Cardiac septum (tissue), 1 donor: Measurements from ENCODE around the gene TBC1D12. TPM values are rescaled to one million over a fixed set of nuclear protein-coding genes. Genes with fewer than 3 reads are reported as not detected.
"Not testable (repeated sequence)": the region's sequence is repeated elsewhere in the genome, so short reads cannot be mapped to it uniquely, and the experiment has no call there.

Experiments used
- DNase-seq: peaks from one replicate; pipeline ENCODE4 v3.0.0-alpha.2; 2020; ENCODE audit warnings: low spot score
- intact Hi-C: fragments of 100-400 bp; cut with DNase I; formaldehyde crosslinking; loops from one replicate; pipeline ENCODE4 v1.14.0; 2022
- long read RNA-seq: library from polyadenylated mRNA; unstranded; transcript quantifications from one replicate; pipeline ENCODE4 v2.0.0, GENCODE V29; 2021
- total RNA-seq: library from RNA; stranded (reverse); fragmentation: NEBNext Ultra II Directional; extraction: Animal tissue kit (Norgen Biotek cat#: 25700); gene quantifications from one replicate; pipeline ENCODE4 v1.2.1, GENCODE V29; 2021
- donor health status: DM: no; HTN: no; CAD: no.

Gene TBC1D12
- total RNA-seq, result 6.3 TPM
- long read RNA-seq, full-length matches to known transcripts, result 1 of 8 reads
- long read RNA-seq, partial matches to known transcripts, result 4 of 8 reads
- long read RNA-seq, other reads (novel, unspliced or antisense), result 3 of 8 reads

DNA sequence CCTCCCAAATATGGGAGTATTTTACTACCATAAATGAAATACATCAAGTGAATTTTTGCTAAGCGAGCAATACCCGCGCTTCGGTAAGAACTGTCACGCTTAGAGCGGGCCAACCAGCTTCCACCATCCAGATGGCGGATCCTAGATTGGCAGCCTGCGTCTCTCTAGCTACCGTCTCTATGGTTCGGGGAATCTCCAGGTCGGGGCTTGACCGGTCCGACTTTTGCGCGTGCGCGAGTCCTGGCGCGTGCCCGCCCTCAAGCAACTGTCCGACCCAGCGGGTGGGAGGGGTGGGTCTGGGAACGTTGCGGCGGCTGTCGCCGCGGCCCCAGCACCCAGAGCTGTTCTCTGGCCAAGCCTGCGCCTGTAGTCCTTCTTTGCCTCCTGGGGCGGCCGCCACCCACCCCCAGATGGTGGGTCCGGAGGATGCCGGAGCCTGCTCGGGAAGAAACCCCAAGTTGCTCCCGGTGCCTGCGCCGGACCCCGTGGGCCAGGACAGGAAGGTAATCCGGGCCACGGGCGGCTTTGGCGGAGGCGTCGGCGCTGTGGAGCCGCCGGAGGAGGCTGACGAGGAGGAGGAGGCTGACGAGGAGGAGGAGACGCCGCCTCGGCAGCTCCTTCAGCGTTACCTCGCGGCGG, at the start of gene TBC1D12:
Gene TBC1D12, plus strand, starts transcription at position 338 of the 639 bp plus-strand sequence. Its CDS starts 73 bp downstream, at position 411.
- peak; percentile 96 for DNase-seq
- intact Hi-C loops, result loop anchor here (1.0 to 5.0 kb wide), 2 partner anchors 40 kb away; partner anchors contain the start of gene NOC3L

DNA sequence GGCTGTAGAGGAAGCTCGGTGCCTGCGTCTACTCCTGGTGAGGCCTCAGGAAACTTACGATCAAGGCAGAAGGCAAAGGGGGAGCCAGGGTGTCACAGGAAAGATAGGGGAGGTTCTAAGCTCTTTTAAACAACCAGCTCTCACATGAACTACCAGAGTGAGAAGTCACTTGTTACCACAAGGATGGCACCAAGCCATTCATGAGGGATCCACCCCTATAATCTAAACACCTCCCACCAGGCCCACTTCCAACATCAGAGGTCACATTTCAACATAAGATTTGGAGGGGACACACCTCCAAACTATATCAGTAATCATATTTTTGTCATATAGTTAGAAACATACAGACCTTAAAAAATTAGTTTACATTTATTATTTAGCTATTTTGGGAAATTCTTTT, 49.0 kb upstream of the TBC1D12 start:
- intact Hi-C loops, result no loop called here
- DNase-seq, result no peak

DNA sequence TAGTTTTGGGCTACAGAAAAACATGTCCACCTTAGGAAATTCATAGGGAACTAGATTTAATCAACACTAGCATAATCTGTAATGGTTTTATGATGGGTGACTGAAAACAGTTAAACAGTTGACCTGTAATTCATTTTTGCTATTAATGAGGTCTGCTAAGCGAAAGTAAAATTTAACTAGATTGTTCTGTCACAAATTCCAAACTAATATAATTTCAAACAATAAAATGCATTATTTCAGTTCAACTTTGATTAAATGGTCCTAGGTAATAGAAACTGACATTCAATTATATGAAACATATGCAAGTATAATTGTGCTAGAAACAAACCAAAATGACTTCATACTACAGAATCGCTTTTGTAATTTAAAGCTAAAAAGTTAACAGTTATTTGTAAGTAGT, 46.5 kb upstream of the TBC1D12 start:
- intact Hi-C loops, result no loop called here
- no peak for DNase-seq

DNA sequence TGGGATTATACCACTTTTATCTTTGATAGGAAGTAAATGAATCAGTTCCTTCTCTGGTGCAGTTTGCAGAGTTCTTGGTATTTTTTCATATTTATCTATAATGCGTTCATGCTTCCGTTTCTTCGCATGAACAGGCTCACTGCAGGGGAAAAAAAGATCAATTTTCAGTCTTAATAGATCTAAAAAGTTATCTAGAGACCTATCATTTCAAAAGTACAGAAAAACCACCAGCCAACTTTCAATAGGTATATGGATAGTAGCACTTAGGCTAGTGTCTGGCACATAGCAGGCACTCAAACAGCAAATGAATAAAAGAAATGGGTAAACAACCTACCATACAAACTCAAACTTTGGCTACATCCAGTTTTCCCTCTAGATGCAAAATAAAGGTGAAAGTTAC, 45.1 kb upstream of the TBC1D12 start:
- DNase-seq, result no peak
- intact Hi-C loops, result no loop called here

DNA sequence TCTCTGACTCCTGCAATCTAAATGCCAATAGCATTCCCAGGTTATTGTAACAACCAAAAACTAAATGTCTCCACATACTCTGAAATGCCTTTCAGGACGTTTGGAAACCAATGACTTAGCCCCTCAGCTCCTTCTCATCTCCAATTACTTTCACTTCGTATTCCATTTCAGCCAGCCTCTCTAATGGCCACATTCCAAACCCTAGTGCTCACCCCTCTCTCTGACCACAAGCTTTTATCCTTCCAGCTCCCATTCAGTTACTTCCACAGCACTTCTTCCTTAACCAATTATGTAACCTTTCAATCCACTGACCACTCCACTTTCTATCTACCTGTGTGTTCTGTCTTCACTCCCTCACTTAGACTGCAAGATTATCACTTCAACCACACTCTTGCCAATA, 43.9 kb upstream of the TBC1D12 start:
- intact Hi-C loops, result no loop called here
- DNase-seq, result no peak

DNA sequence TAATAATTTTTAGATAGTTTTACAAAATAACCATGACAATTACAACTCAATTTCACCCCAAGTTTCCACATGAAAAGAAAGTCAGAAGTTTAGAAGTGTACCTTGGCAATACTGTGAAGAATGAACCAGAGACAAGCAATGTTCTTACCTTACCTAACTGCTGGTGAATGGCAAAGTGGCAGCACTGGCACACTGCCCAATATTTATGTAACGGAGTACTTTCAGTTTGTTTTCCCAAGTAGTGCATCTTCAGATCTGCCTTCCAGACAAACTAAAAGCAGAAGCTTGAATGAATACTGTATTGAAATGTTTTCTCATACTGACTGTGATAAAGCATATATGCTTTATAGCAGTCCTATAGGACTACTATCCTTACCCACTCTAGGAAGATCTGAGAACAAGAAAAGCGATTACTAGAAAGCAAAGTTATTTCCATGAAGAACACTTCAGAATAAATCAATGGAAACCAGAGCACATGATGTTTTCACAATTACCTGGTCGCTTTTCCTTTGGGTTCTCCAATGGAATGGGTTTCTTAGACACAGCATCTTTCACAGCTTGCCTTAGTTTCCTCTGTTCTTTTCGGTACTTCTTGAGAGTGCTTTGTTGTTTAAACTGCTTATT, 41.1 kb upstream of the TBC1D12 start:
- no peak for DNase-seq
- intact Hi-C loops, result no loop called here

DNA sequence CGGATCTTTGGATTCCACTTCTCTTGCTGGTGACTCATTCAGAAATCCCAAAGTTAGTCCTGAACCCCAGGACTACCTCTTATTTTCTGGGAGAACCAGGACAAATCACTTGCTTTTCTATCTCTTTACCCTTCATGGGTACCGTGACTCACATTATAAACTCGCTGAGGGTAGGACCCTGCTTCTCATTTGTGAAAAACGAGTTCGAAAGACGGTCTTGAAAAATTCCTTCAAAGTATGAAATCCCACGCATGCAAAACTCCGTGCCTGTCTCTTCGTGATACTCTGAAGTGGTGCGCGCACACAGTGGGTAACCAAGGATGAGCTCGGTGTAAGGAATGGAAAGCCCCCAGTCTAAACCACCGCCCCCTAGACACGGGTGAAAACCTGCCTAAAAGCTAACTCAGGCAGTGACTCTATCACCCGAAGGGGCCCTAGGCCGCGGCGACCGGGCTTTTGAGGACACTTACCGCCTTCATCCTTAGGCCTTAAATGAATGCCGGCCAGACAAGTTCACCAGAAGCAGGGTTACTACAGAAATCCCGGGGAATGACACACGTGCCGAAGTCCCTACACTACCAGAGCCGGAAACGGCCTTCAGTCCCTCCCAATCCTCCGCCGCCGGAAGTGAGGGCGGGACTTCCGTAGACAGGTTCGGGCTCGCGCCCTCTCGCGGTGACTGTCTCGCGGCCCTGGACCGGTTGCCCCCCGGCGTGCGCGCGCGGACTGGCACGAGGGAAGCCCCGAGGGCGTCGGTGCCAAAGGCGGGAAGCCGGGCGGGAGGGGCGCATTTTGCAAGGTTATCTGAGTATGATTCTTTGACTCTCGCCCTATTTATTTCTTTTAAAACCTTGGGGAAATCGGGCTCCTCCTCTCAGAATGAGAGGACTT, 39.7 kb upstream of the TBC1D12 start, which contains the start of gene NOC3L:
Gene NOC3L, minus strand, starts transcription at position 580 of the 891 bp plus-strand sequence. Its CDS starts 101 bp downstream, at position 479.
- DNase-seq, result peak; percentile 97
- intact Hi-C loops, result loop anchor here (1.0 kb wide), 1 partner anchor 40 kb away; the partner anchor contains the start of gene TBC1D12

DNA sequence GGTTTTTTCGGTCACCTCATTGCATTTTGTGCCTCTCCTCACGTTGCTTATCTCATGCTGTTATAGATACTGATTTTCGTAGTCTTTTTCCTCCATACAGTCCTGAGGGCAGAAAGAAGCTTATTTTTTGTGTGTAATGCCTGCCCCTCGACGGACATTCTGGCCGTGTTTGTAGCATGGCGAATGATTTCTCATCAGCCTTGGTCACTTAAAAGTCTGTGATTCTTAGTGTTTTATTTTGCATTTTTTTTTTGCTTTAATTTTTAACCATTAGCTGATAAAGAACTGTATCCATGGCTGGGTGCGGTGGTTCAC, 39.1 kb upstream of the TBC1D12 start:
- intact Hi-C loops, result no loop called here
- no peak for DNase-seq

DNA sequence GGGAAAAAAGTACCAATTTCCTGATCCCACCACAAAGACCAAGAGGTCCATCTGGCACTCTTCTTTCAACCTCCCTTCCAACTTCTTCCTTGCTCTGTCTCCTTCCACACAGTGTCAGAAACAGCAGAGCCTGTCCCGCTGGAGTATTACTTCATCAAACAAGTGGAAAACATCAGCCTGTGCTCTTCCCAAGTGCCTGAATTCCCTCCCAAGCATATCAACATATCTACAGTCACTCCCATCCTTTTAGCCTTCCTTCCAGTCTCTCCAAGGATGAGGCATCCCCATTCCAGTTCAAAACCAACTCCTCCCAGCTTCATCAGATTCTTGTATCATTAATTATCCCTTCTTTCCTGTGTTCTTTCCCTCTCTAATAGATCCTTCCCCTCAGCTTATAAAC, 37.9 kb upstream of the TBC1D12 start:
- intact Hi-C loops, result no loop called here
- no peak for DNase-seq

DNA sequence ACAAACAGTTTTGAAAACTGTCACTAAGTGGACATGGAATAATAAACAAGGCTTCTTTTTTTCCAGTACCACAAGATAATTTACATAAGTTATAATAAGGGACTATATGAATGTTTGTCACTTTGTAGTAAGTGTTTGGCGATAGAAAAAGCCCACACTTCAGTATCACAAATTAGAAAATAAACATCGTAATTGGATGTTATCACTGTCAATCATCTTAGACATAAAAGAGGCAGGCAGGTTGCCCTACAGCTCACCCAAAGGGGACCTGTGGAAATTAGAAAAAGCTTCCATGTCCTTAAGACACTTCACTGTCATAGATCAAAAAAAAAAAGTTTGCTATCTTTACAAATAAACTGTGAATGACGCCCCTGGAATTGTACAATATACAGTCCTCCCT, 36.0 kb upstream of the TBC1D12 start:
- DNase-seq, result no peak
- intact Hi-C loops, result loop anchor here (5.0 kb wide), 1 partner anchor 76 kb away; no protein-coding TSS in a partner anchor

DNA sequence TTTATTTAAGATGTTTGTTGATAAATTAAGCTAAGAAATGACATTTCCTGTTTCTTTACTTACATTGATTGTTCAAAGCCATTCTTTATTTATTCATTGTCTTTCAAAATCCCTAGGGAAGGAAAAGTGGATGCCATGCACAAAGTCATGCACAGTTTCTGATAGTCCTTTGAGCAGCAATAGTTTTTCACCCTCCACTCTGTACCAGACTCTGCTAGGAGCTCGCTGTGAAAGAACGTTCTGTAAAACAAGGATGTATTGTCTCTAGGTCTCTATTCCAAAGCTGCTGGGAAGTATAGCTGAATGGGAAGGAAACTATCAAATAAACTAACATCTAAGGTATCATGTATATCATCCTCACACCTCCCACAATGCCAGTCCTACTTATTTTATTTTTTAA, 31.8 kb upstream of the TBC1D12 start:
- intact Hi-C loops, result no loop called here
- no peak for DNase-seq

DNA sequence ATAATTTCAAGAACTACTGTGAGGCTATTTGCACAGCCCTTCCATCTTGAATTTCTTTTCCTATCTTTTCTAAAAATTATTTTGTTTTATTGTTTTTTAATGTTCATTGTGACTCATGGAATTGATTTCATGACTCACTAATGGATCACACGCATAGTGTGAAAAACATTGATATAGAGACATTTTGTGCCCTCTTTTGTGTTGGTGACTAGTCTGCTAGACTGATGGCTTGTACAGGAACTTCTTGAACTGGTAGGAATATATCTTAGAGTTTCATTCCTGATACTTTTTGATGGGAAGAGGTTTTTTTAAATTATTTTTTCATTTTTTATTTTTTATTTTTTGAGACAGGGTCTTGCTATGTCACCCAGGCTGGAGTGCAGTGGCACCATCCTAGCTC, 27.0 kb upstream of the TBC1D12 start:
- intact Hi-C loops, result no loop called here

DNA sequence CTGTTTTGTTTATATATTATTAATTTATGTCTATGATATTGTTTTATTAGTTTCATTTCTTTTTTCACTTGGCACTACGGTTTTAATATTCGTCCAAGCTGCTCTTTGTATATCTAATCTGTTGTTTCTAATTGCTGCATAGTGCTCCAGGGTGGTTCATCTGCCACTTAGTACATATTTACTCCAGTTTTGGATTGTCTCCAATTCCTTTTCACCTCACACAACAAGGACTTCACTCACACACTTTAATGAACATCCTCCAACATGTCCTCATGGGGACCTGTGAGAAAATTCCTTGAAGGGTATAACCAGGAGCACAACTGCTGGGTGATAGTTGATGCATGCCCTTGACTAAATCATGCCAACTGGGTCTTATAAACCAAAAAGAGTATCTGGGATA, 25.5 kb upstream of the TBC1D12 start:
- no peak for DNase-seq
- intact Hi-C loops, result no loop called here

More for the DNA sequence above, 27.0 kb upstream of the TBC1D12 start:
- DNase-seq, result no peak

DNA sequence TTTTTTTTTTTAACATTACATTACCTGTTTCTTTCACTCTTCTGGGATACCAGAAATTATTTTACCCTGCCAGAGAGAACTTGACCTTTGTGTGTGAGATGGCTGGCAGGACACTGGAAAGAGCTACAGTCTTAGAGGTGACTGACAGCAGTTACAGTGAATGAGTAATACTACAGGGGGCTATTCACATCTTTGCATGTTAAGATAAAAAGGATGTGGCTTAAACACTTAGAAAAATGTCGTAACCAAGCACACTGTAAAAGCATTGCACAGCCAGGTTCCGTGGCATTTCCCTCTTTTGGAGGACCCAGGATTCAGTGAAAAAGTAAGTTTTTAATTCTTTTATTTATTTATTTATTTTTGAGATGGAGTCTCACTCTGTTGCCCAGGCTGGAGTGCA, 18.8 kb upstream of the TBC1D12 start:
- no peak for DNase-seq
- intact Hi-C loops, result no loop called here

DNA sequence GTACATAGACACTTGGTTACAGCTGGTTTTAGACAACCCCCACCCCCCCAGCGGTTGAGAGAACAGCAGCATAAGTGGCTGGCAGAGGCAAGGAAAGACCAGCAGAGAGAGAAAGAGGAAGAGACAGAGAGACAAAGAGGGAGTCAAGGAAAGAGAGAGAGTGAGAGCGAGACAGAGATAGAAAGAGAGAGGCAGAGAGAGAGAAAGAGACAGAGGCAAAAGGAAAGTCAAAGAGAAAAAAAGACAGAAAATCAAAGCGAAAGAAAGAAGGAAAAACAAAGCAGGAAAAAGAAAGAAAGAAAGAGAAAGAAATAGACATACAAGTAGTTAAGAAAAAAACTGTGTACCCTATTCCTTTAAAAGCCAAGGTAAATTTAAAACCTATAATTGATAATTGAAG, 16.6 kb upstream of the TBC1D12 start:
- intact Hi-C loops, DNase-seq: not testable (repeated sequence)

DNA sequence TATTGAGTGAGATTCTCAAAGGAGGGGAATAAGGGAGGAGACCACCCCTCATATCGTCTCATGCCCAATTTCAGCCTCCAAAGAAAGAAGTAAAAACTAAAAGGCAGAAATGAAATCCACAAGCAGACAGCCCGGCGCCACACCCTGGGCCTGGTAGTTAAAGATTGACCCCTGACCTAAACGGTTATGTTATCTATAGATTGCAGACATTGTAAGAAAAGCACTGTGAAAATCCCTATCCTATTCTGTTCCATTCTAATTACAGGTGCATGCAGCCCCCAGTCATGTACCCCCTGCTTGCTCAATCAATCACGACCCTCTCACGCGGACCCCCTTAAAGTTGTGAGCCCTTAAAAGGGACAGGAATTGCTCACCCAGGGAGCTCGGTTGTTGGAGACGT, 10.2 kb upstream of the TBC1D12 start:
- intact Hi-C loops, DNase-seq: not testable (repeated sequence)

DNA sequence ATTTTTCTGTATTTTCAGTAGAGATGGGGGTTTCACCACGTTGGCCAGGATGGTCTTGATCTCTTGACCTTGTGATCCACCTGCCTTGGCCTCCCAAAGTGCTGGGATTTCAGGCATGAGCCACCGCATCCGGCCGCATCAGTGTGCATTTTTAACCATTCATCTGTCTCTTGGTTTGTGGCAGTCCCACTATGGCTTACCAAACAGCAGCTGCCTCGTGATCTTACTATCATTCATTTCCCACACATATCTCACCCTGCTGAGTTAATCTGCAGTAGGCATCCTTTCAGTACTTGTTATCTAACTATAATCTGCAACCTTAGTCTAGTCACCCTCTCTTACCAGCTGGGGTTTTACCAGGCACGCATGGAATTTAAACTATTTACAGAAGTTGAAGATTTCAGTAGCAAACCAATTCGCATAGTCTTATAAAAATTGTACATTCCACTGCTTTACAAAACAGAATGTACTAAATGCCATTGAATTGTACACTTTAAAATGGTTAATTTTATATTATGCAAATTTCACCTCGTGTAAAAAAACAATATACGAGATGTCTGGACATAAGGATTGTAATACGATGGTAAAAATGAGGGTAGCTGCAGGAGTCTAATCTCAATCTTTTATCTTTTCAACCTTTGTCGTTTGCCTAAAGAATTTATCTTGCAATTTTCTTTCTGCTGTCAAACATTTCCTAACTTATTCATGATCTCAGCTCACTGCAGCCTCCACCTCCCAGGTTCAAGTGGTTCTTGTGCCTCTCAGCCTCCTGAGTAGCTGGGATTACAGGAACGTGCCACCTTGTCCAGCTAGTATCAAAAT, 4.6 kb upstream of the TBC1D12 start:
- no peak for DNase-seq
- intact Hi-C loops, result no loop called here

DNA sequence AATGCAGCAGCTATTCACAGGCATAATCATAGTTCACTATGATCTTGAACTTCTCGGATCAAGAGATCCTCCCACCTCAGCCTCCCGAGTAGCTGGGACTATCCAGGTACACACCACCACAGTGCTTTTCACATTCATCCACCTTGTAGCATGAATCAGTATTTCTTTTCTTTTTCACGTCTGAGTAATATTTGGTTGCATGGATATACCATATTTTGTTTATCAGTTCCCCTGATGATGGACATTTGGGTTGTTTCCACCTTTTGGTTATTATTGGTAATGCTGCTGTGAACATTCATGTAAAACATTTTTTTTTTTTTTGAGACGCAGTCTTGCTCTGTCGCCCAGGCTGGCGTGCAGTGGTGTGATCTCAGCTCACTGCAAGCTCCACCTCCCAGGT, 3.6 kb upstream of the TBC1D12 start:
- no peak for DNase-seq
- intact Hi-C loops, result no loop called here

DNA sequence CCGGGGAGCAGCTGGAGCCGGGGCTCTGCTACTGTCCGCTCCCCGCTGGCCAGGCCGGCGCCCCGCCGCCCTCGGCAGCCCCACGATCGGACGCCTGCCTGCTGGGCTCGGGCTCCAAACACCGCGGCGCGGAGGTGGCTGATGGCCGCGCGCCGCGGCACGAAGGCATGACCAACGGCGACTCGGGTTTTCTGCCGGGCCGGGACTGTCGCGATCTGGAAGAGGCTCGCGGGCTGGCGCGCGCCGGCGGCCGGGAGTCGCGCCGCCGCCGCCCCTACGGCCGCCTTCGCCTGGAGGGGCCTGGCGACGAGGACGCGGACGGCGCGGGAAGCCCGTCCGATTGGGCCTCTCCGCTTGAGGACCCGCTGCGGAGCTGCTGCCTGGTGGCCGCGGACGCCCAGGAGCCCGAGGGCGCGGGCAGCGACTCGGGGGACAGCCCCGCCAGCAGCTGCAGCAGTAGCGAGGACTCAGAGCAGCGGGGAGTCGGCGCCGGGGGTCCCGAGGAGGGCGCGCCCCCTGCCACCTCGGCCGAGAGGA, 570 bp downstream of the TBC1D12 start:
- intact Hi-C loops, result loop anchor here (1.0 to 5.0 kb wide), 2 partner anchors 39 to 41 kb away; partner anchors contain the start of gene NOC3L
- no peak for DNase-seq
